Renal cortical epithelial cell (primary cell): ENCODE measurements around the gene ARID5B. TPM values are rescaled to one million over a fixed set of nuclear protein-coding genes. Genes with fewer than 3 reads are reported as not detected.

Experiments
- DNase-seq: peaks from one replicate; pipeline ENCODE4 v3.0.0-alpha.2; 2011; ENCODE audit warnings: low read depth
- total RNA-seq: library from RNA; depleted of rRNA; stranded (reverse); fragments of >200 nt; gene quantifications from 2 replicates; pipeline ENCODE4 v1.2.3, GENCODE V29; 2014

Gene ARID5B
- total RNA-seq, 1 donor from 2014 or later: 53.9 TPM

DNA sequence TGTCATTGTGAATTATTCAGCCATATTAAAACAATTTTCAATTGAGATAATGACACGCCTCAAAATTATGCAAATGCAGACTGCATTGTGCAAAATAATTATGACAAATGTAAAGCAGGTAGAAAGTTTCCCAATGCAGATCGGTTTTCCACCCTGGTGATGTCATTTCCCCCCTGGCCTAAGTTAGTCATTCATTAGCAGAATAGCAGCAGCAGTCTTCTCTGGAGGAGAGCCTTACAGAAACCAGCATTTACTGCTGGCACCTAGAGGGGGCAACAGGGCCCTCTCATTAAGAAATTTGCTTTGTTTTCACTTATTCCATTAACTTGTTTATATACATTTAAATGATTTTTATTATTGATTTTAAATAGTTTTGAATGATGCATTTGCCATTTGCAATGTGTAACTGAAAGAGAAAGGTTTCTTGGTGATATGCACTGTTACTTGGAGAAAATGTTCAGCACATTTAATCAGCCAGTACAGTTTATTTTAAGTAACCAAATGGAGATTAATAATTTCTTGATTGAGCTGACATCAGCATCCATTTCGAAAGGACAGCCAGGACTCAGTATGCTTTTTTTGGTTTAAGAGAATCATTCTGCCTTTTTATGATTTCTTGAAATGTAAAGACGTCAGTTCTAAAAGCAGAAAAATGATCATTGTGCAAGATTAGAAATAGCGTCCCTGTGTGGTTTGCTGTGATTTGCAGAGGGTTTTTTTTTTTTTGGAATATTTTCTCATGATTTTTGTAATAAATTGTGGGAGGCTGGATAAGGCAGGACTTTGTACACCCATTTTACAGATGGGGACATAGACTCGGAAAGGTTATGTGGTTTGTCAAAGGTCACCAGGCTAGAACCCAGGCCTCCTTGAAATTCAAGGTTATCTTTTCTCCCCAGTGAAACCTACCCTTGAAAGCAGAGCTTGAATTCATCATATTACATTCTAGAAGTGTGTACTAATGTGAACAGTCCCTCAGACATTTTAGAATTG, 3.5 kb downstream of the ARID5B start:
- peak; percentile 89 for DNase-seq

DNA sequence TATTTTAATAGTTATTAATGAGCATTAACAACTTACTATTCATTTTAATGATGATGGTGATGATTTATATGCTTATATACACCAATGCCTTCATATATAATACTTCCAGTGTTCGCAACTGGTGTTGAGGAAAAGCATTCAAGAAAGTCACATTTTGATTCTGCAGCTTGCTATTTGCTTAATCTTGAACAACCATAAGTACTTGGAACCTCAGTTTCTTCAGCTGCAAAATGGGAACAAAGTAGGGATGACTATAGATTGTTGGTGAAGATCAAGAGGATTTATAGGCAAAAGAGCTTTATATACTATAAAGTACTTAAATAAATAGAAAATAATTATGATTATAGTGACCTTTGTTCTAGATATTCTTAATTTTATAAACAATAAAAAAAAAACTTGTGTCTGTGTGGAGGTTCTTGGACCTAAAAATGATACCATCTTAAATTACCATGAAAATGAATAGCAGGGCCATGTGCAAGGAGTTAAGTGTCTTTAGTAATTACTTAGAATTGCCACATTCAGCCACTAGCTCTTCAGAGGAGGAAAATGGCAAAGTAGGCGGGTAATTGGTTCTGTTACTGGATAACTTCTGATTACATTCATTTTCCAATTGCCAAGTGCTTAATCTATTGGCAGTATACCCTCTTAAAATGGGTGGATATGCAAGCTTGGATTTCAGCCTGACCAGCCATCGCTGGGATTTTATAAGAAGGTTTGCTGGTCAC, 4.5 kb downstream of the ARID5B start:
- DNase-seq: peak; percentile 62

DNA sequence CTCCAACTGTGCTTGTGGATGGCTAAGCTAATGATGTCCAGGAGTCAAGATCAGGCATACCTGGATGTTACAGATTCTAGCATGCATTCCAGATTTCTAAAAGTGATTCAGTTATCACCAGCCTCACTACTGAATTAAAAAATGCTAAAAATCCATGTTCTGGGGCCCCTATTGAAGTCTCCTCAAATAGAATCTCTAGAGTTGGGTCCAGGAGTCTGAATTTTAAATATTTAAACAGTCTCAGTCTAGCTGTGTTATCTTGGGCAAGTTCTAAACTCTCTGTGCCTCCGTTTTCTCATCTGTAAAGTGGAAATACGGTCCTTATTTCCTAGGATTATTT, 5.0 kb downstream of the ARID5B start:
- no peak for DNase-seq

DNA sequence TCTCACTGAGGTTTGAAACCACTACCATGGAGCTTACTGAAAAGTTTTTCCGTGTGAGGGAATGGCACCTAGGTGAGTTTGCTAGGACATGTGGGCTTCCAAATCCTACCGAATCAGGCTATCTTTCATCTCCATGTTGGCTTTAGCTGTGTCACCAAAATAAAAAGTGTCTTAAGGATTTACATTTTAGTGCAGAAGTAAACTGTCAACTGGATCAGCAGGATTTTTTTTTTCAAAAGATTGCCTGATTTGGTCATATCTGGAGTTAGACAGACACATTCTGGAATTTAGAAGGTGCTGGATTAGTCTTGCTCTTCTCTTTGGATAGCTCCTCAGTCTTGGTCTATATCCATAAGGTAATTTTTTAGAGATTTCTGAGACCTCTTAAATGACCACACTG, 5.5 kb downstream of the ARID5B start:
- no peak for DNase-seq

DNA sequence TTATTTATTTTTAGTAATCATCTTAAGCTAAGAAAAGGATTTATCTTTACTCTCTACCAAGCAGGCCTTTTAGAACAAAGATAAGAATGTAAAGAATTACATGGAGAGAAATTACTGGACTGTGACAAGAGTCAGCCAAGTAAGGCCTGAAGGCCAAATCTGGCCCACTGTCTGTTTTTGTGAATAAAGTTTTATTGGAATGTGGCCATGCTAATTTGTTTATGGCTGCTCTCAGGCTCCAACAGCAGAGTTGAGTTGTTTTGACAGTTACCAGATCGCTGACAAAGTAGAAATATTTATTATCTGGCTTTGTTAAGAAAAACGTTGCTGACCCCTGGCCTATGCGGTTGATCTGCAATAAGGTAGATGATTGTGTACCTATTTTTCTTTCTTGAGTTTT, 6.1 kb downstream of the ARID5B start:
- DNase-seq: no peak

DNA sequence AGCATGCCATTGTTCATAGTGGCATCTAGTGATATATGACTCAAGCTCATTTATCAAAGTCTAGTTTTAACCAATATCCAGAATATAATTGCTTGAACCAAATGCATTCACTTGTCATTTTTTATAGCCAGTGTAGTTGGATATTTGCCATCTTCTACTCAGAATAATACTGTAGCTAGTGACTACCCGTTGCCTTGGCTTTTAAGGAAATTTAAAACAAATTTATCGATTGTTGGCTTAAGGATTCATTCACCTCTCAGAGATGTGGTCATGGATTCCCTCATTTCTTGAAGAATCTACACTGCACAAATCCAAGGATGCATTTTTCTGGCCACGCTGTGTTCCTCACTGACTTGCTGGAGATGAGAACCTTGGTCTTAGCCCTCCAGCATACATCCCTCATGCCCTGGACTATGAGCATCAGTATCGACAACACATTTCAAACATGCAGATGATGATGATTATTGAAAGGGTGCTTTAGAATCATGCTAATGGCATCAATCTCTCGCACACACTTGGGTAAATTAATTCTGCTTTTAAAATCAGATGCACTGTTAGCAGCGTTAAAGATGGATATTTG, 8.8 kb downstream of the ARID5B start:
- no peak for DNase-seq

DNA sequence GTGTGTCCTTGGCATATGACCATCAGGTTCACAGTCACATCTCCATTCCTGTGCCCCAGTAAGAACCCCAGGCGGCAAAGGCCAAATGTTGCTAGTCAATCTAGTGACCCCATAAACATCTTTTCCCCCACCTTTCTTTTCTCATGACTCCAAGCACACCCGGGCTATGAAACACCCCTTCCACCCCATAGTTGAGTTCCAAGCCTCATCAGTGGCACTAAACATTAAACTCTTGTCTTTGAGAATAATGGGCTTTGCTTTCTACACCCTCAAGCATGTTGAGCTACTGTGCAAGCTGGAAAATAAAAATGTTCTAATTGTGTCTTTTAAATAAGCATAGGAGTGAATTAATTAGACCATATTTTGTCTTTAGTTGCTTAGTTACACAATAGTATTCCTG, 9.4 kb downstream of the ARID5B start:
- DNase-seq: no peak

DNA sequence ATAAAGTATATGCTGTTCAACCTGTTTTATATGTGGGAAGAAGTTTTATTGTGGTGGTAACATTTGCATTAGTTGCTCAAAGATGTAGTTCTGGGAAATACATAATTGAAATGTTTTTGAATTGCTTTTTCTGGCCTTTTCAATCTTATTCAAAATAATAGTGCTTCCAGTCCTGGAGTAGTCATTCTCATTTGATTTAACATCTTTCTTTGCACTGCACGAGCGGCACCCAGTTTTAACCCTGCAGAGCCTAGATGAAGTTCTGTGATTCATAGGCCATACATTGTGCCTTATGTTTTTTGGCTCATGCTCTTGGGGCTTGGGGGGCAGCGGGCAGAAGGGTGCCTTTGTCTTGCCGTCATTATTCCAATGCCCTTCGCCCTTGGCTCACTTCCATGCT, 9.9 kb downstream of the ARID5B start:
- DNase-seq: no peak

DNA sequence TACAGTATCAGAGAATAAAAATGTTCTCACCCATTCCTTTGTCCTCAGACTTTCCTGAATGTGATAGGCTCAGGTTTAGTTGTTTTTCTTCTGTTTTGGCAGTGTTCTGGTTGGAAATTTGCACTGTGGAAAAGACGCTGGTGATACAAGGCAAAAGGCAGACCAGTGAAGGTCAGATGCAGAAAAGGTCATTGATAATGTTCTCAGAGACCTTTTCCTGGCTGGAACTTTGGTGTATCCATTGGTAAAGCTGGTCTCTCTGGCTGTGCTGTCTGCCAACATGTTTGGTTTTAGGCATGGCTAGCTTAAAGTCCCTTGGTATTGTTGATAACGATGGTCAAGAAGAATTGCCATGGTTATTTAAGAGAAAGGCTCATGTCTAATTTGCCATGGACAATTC, 11.5 kb downstream of the ARID5B start:
- DNase-seq: no peak

DNA sequence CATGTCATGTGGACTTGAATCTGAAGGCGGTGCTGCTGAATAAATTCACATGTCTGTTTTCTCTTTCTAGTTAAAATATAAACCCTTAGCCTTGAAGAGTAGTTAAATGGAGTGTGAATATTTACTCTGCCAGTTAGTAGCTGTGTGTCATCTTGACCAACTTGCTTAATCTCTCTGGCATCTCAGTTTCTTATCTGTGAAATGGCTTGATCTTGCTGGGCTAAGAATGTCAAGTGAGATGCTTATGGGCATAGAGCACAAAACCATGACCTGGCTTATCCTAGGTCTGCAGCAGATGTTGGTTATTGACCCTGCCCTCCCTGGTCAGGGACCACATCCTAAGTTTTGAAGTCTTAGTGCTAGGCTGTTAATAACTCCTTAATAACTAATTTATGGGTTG, 16.6 kb downstream of the ARID5B start:
- DNase-seq: peak; percentile 74

DNA sequence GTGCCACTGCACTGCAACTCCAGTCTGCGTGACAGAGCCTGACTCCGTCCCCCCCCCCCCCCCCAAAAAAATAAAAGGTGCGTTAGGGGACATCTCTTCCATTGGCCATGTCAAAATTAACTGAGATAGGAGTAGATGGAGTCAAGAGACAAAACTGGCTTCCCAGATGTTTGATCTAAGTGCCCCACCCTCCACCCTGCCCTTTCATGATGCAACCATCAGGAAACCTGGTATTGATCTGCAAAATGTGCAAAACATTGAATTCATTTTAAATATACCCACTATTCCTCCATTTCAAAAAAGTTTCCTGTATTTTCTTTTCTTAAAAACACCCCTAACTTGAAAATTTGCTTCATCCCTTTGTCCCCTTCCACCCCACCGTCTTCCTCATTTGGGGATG, 17.5 kb downstream of the ARID5B start:
- no peak for DNase-seq

DNA sequence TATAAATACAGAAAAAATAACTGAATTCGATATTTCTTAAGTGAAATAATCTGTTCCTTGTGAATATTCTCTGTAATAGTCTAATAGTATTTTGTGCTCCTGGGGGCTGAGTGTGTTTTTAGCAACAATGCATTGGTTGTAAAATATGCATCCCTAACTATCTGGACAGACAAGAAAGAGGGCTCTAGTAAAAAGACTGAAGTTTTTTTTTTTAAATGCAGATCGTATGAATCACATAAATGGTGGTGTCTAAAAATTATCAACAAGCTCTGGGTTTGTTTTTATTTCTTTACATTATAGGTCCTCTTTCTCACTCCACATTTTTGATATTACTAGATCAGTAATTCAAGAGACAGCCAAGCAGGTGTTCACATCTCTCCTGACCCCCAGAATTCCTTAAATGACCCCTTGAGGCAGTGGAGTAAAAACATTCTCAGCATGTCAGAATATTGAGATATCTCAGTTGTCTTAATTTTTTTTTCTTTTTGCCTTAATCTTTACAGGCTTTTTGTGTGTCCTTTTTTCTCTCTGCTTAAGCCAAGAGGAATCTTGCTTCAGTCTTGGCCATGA, 18.2 kb downstream of the ARID5B start:
- no peak for DNase-seq

DNA sequence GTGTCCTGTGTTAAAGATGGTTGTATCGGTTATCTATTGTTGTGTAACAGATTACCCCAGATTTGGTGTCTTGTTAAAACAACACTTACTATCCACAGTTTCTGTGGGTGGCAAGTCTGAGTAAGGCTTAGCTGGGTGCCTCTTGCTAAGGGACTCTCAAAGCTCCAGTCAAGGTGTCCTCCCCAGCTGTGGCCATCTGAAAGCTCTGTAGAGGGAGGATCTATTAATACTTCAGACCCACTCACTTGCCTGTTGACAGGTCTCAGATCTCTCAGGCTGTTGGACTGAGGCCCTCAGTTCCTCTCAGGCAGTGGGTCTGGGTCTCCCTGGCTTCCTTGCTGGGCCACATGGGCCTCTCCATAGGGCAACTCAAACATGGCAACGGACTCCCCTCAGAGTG, 19.6 kb downstream of the ARID5B start:
- DNase-seq: no peak

DNA sequence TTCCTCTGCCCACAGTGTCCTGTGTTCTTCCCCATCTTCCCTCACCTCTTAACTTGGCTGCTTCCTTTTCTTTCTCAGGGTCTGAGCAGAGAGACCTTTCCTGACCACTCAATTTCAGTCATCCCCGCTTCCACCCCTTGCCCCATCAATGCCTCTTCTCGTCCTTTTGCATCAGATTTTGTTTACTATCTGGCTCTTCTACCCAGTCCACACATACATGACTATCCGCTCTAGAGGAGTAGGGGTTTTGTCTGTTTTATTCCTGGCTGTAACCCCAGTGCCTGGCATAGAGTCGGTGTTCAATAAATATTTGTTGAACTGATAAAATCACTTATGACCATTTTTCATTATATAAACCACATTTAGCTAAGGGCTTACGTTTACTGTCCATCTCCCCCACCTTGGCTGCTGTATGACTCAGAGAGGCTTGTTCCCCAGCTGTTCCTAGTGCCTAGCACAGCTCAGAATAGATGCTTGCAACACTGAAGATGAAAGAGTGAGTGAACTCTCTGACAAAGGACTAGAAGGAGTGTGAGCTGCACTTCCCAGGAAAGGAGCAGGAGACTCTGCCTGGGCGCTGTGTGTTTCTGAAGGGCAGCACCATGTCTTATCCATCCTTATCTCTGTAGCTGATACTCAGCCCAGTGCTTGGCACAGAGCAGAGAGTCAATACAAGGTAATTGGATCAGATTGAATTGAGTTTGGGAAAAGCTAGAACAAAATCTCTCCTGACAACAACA, 21.9 kb downstream of the ARID5B start:
- no peak for DNase-seq

DNA sequence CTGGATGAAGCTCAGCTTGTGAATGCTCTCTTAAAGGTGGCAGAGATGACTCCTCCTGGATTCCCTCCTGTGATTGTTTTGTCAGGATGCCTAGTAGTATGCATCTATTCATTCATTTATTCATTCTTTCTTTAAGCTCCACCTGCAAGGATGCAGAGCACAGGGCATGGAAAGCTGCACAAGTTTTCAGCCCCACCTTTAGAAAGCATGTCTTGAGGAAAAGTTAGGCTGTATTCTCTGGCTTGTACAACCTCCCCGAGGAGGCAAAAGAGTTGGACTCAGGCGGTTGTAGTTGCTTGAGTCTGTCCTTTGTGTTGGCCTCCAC, 22.4 kb downstream of the ARID5B start:
- no peak for DNase-seq

DNA sequence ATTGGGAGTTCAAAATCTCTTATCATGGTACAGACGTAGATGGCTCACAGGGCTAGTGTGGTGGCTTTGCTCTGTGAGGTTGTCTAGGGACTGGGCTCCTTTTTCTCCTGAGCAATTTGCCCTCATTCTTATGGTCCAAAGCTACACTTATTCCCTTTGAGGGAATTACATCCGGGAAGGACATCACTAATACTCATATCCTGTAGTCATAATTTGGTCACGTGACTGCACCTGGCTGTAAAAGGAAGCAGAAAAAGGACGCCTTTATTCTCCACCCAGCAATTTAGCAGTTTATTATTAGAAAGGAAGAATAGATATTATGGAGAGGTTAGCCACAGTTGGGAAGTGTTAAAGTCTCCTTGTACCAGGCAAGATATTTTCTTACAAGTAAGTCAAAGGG, 28.1 kb downstream of the ARID5B start:
- DNase-seq: no peak

DNA sequence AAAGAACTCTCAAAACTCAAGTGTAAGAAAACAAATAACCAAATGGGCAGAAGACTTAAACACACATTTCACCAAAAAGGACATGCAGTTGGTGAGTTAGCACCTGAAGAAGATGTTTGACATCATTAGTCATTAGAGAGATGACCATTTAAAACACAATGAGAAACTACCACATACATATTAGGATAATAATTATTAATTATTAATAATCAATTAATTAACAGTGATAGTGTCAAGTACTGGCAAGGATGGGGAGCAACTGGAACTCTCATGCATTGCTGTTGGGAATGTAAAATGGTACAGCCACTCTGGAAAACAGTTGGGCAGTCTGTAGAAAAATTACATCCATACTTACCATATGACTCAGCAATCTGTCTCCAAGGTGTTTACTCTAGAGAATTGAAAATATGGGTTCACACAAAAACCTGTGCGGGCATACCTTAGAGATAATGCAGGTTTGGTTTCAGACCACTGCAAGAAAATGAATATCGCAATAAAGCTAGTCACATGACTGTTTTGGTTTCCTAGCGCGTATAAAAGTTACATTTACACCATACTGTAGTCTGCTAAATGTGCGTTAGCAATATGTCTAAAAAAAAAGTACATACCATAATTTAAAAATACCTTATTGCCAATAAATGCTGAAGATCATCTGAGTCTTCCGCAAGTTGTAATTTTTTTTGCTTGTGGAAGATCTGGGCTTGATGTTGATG, 30.3 kb downstream of the ARID5B start:
- DNase-seq: no peak

DNA sequence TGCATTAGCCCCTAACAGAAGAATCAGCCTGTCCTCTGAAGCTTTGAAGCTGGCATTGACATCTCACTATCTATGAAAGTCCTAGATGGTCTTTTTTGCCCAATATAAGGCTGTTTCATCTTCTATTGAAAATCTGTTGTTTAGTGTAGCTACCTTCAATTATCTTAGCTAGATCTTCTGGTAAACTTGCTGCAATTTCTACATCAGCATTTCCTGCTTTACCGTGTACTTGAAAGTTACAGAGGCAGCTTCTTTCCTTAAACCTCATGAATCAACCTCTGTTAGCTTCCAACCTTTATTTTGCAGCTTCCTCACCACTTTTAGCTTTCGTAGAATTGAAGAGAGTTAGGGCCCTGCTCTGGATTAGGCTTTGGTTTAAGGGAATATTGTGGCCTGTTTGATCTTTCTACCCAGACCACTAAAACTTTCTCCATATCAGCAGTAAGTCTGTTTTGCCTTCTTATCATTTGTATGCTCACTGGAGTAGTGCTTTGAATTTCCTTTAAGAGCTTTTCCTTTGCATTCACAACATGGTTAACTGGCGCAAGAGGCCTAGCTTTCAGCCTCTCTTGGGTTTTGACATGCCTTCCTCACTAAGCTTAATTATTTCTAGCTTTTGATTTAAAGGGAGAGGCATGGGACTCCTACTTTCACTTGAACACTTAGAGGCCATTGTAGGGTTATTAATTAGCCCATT, 32.5 kb downstream of the ARID5B start:
- DNase-seq: no peak

DNA sequence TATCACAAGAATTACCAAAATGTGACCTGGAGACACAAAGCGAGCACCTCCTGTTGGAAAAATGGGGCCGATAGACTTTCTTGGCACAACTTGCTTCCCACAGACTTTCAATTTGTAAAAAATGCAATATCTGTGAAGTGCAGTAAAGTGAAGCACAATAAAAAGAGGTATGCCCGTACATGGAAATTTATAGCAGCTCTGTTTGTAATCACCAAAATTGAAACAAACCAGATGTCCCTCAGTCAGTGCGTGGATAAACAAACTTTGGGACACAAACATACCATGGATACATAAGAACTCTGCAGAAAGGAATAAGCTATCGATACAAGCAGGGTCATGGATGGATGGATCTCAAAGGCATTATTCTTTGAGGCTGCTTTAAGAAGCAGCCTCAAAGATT, 33.6 kb downstream of the ARID5B start:
- DNase-seq: no peak

DNA sequence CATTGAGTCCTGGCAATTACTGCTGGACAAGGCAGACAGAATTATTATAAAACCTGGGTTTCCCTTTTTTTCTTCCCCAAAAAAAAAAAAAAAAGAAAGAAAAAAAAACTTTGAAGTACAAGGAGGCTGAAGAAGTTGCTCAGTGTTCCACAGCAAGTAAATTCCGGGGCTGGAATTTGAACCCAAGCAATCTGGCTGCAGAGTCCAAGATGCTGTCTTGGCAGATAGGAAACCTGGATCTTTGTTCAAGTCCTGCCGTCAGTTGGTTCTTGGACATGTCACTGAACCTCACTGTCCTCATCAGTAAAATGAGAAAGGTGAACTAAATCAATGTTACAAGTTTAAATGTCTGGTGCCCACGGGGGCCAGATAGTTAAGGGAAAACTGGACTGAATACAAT, 35.3 kb downstream of the ARID5B start:
- DNase-seq: no peak
